GM12878 (cell line): ENCODE results near the gene TK1. TPM values are rescaled to one million over a fixed set of nuclear protein-coding genes. Genes with fewer than 3 reads are reported as not detected.

Experiments used
- ATAC-seq: fragments of 200-7000 bp; cut with Tn5 transposase; 3 replicates; pipeline ENCODE4 v1.9.1; 2020; ENCODE audit warnings: mild to moderate bottlenecking, moderate library complexity
- BruUV-seq: library from RNA; stranded (reverse); fragments of 400-500 nt; replicated peaks from 2 replicates; lab custom pipeline; 2021; lab: Mats Ljungman, UMichigan
- CTCF ChIA-PET: fragments of 300-600 bp; sonication (Branson Sonifier 250); formaldehyde crosslinking; extraction: SDS; loops from one replicate; lab custom pipeline; 2021; ENCODE audit warnings: inconsistent platforms; lab: Yijun Ruan, JAX
- POLR2A ChIA-PET: fragments of 350-600 bp; formaldehyde crosslinking; extraction: SDS; loops from one replicate; lab custom pipeline; 2021; ENCODE audit warnings: inconsistent platforms; lab: Charles Lee
- RAD21 ChIA-PET: fragments of 300-600 bp; sonication (Branson Sonifier 250); formaldehyde crosslinking; loops from one replicate; lab custom pipeline; 2023; ENCODE audit warnings: antibody characterized with exemption; ENCODE audit not compliant: unreplicated experiment; lab: Charles Lee
- SMC1A ChIA-PET: fragments of 300-600 bp; sonication (Branson Sonifier 250); formaldehyde crosslinking; loops from one replicate; lab custom pipeline; 2023; ENCODE audit not compliant: unreplicated experiment, uncharacterized antibody; lab: Charles Lee
- DNase-seq: peaks from one replicate; pipeline ENCODE4 v3.0.0-alpha.2; 2011; ENCODE audit warnings: low read depth, low spot score
- FAIRE-seq: peaks from 3 replicates; lab custom pipeline; 2011; peaks lifted over from hg19 to GRCh38; lab: Jason Lieb, UNC
- H2AFZ ChIP-seq: 2 replicates; pipeline ENCODE4 v1.6.0; 2011; ENCODE audit warnings: low read depth, low read length, control low read depth; ENCODE audit not compliant: control insufficient read depth
- H3K27ac ChIP-seq: 2 replicates; pipeline ENCODE4 v1.5.1; 2011; ENCODE audit warnings: control low read depth; ENCODE audit not compliant: control insufficient read depth, insufficient read depth
- H3K27me3 ChIP-seq, 2 experiments: replicated peaks in 1 of 2; 2 replicates each; pipeline versions ENCODE4 v1.6.0 to v1.6.1; 2011; ENCODE audit warnings: low read length in 1 of 2; ENCODE audit not compliant: control insufficient read depth in 2 of 2, insufficient read depth in 2 of 2
- H3K36me3 ChIP-seq, 2 experiments: 2 replicates each; pipeline ENCODE4 v1.5.1; 2011; ENCODE audit warnings: low read length in 1 of 2; ENCODE audit not compliant: control insufficient read depth in 2 of 2, insufficient read depth in 2 of 2
- H3K4me1 ChIP-seq: 2 replicates; pipeline ENCODE4 v1.6.1; 2011; ENCODE audit warnings: mild to moderate bottlenecking, low read length, moderate library complexity, mixed read lengths; ENCODE audit not compliant: control insufficient read depth, insufficient read depth
- H3K4me2 ChIP-seq: 2 replicates; pipeline ENCODE4 v1.6.0; 2011; ENCODE audit warnings: control low read depth; ENCODE audit not compliant: control insufficient read depth, insufficient read depth
- H3K4me3 ChIP-seq: fragments of 200-600 bp; sonication (generic); 2 replicates; pipeline ENCODE4 v1.5.1; 2016
- H3K79me2 ChIP-seq: 2 replicates; pipeline ENCODE4 v1.6.0; 2011; ENCODE audit warnings: low read length; ENCODE audit not compliant: control insufficient read depth, insufficient read depth
- H3K9ac ChIP-seq: 2 replicates; pipeline ENCODE4 v1.8.0; 2011; ENCODE audit warnings: low read length, control low read depth, mixed read lengths; ENCODE audit not compliant: control insufficient read depth, insufficient read depth
- H3K9me3 ChIP-seq: replicated peaks from 3 replicates; pipeline ENCODE4 v1.5.1; 2011; ENCODE audit warnings: mild to moderate bottlenecking, low read length; ENCODE audit not compliant: control insufficient read depth, insufficient read depth
- H4K20me1 ChIP-seq: 2 replicates; pipeline ENCODE4 v1.6.0; 2011; ENCODE audit not compliant: control insufficient read depth, insufficient read depth
- CTCF ChIP-seq, 3 experiments: IDR thresholded peaks in 2 of 3; conservative IDR thresholded peaks in 1 of 3; 2 replicates each; pipeline ENCODE4 v1.5.1; 2011; ENCODE audit warnings: low read depth in 3 of 3, low read length in 3 of 3, mild to moderate bottlenecking in 3 of 3, control low read depth in 2 of 3, moderate library complexity in 2 of 3, inconsistent platforms in 1 of 3, mixed read lengths in 1 of 3; ENCODE audit not compliant: control insufficient read depth in 2 of 3, insufficient read depth in 1 of 3; ENCODE audit errors: extremely low read depth in 1 of 3
- E4F1 ChIP-seq: fragments of 450-650 bp; IDR thresholded peaks from 2 replicates; pipeline ENCODE4 v1.6.1; 2018; ENCODE audit warnings: borderline replicate concordance, mild to moderate bottlenecking; ENCODE audit not compliant: partially characterized antibody
- GABPA ChIP-seq: IDR thresholded peaks from 2 replicates; pipeline ENCODE4 v1.6.1; 2014; ENCODE audit warnings: antibody characterized with exemption, low read depth, mild to moderate bottlenecking, inconsistent platforms
- POLR2A ChIP-seq: IDR thresholded peaks from 2 replicates; pipeline ENCODE4 v1.6.1; 2011; ENCODE audit warnings: low read depth, mild to moderate bottlenecking, low read length
- POLR2AphosphoS5 ChIP-seq: IDR thresholded peaks from 2 replicates; pipeline ENCODE4 v1.6.1; 2011; ENCODE audit warnings: mild to moderate bottlenecking, low read length, inconsistent platforms
- SMAD5 ChIP-seq: IDR thresholded peaks from 2 replicates; pipeline ENCODE4 v1.6.1; 2016; ENCODE audit warnings: antibody characterized with exemption, low read depth
- TCF3 ChIP-seq: IDR thresholded peaks from 2 replicates; pipeline ENCODE4 v1.6.1; 2012; ENCODE audit warnings: low read depth, mild to moderate bottlenecking, low read length, borderline replicate concordance; ENCODE audit not compliant: insufficient read depth
- ZBED1 ChIP-seq: IDR thresholded peaks from 2 replicates; pipeline ENCODE4 v1.6.1; 2016; ENCODE audit warnings: borderline replicate concordance
- WGBS: methylation state at CpG from one replicate; pipeline ENCODE4 v1.1.6; 2016; ENCODE audit warnings: low lambda C conversion rate; ENCODE audit not compliant: insufficient replicate concordance, insufficient coverage; ENCODE audit errors: missing lambda C conversion rate; 5-methylcytosine and 5-hydroxymethylcytosine counted together
- in situ Hi-C: fragments of 300-500 bp; cut with MboI; formaldehyde crosslinking; loops from 9 replicates; pipeline ENCODE4 v1.14.3; 2018; ENCODE audit warnings: mixed read lengths
- intact Hi-C: fragments of 100-400 bp; cut with micrococcal nuclease; formaldehyde crosslinking; loops from one replicate; pipeline ENCODE4 v1.14.2; 2022; ENCODE audit not compliant: unreplicated experiment
- polyA plus RNA-seq, 11 experiments: library from polyadenylated mRNA; depleted of rRNA in 4 of 11; unstranded in 6 of 11; stranded (reverse) in 5 of 11; fragments of >200 nt; fragmentation: Nextera tagmentation in 4 of 11; fragmentation: Illumina TruSeq in 1 of 11; extraction: Ambion mirVana in 4 of 11; extraction: Trizol in 1 of 11; gene quantifications; 1 replicate in 1 of 11; 2 replicates in 10 of 11; pipeline versions ENCODE4 v1.2.1 to v1.2.3, GENCODE V29; 2011 to 2016; ENCODE audit warnings: inconsistent platforms in 2 of 11, missing spikeins in 2 of 11, low read depth in 1 of 11
- total RNA-seq, 4 experiments: library from RNA; depleted of rRNA in 3 of 4; stranded (reverse); fragments of >200 nt in 3 of 4; fragmentation: Illumina TruSeq in 1 of 4; extraction: Trizol in 1 of 4; gene quantifications; 2 replicates each; pipeline versions ENCODE4 v1.2.1 to v1.2.3, GENCODE V29; 2013 to 2021

The TK1 gene
- total and polyA plus RNA-seq, 10 of the 15 experiments (the other 5 are each of a cell fraction or from before 2014, with no cell fraction given) = 4.6 to 175 (median 77.9) TPM

GRCh38 chr17:78174870-78175642, 11.8 kb downstream of the TK1 start:
- intact Hi-C loops (no loop called here), in situ Hi-C loops (loop anchor here (5.0 to 25.0 kb wide), 2 partner anchors 63 to 1913 kb away; partner anchors contain the start of gene UBALD2)
- Histone ChIP-seq H3K4me1 (peaks cover 62% of the 10 kb centered on the region), H3K9ac (no peak overlapping the region), H3K79me2 (peaks cover 37% of the 10 kb centered on the region), H3K9me3 (no peaks in the 10 kb centered on the region), H3K36me3 (peaks cover 8 to 33% of the 10 kb centered on the region in 2 experiments; a peak in 3 of 4 replicates), H2AFZ (no peak overlapping the region)
- no peak for FAIRE-seq
- ChIA-PET RAD21 (interaction anchor here (1.0 to 8.6 kb wide), 15 partner anchors 11 to 155 kb away, joined by 3 to 83 read pairs (median 7); partner anchors contain the start of genes AFMID, TK1 and TMC8), SMC1A (interaction anchor here (0.7 to 7.4 kb wide), 16 partner anchors 9 to 156 kb away, joined by 3 to 51 read pairs (median 6); no protein-coding TSS in a partner anchor)
- no TSS peak for BruUV-seq
- TF ChIP-seq POLR2AphosphoS5 (peak; percentile 15; the same call in 1 of the 2 replicates), TCF3 (0 out of 2 replicates have a peak, but pooled peaks have one; percentile 40), GABPA (no peak), E4F1 (no peak), POLR2A (peak; percentile 69), CTCF (IDR thresholded peaks at IDR 0.05 in 2 of 3, conservative IDR thresholded peaks at IDR 0.05 in 1 of 3; ENCODE audit: control insufficient read depth in 2 of 3, extremely low read depth in 1 of 3, insufficient read depth in 1 of 3, low read depth in 3 of 3, low read length in 3 of 3) (peak in 2 of 3 experiments; percentile 26 to 30; a peak in 4 of 6 replicates), SMAD5 (peak; percentile 25; the same call in 1 of the 2 replicates), ZBED1 (peak; percentile 56; the same call in 1 of the 2 replicates)
- TF ChIP-seq, all 136 proteins: peak for 6
- peak overlapping the region; percentile 86 for H3K27ac ChIP-seq
- no peaks in the 10 kb centered on the region; the same call in 1 of the 2 replicates for H4K20me1 ChIP-seq
- ChIA-PET POLR2A (interaction anchor here (0.6 to 8.7 kb wide), 11 partner anchors 9 to 48 kb away, joined by 3 to 85 read pairs (median 5); partner anchors contain the start of genes AFMID, TK1, TMC6 and TMC8), CTCF (interaction anchor here (0.7 to 9.0 kb wide), 22 partner anchors 8 to 157 kb away, joined by 3 to 132 read pairs (median 12); partner anchors contain the start of genes AFMID, BIRC5, TK1 and TMC6)
- WGBS = 85% methylated on average over 28 of the region's 28 CpGs
- ATAC-seq = no peak
- H3K27me3 ChIP-seq = no peaks in the 10 kb centered on the region
- peak overlapping the region; percentile 96; the same call in 1 of the 2 replicates for H3K4me2 ChIP-seq
- DNase-seq = no peak
- H3K4me3 ChIP-seq = no peak overlapping the region
